ENCODE results near the gene KLHDC4.
"Not testable (repeated sequence)": the region's sequence is repeated elsewhere in the genome, so short reads cannot be mapped to it uniquely, and the experiment has no call there.

The KLHDC4 gene

DNA sequence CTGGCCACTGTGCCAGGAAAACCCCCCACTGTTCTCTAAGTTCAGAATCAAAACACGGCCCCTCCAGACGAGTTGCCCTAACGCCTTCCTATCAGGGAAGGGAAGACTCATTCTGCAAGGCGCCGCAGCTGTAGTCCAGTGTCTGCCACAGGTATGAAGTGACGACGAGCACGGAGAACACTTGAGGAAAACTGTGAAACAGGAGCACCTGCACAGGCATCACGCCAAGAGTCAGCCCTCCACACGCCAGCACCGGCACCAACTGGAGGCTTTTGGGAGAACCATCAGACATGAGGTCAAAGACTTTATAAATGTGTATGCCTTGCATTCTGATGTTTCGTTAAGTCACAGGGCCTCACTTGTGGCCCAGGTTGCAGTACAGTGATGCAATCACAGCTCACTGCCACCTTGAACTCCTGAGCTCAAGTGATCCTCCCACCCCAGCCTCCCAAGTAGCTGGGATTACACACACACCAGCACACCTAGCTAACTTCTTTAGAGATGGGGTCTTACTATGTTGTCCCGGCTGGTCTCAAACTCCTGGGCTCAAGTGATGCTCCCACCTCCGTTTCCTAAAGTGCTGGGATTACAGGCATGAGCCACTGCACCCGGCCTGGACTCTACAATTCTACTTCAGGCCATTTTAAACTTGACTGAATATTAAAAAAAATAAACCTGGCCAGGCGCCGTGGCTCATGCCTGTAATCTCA lies 22.9 kb downstream of the KLHDC4 start:
- no peak for DNase-seq (ENCODE audit: low spot score)

GRCh38 chr16:87741700-87742415 lies 23.9 kb downstream of the KLHDC4 start:
- no peak for DNase-seq (ENCODE audit: low spot score)

DNA sequence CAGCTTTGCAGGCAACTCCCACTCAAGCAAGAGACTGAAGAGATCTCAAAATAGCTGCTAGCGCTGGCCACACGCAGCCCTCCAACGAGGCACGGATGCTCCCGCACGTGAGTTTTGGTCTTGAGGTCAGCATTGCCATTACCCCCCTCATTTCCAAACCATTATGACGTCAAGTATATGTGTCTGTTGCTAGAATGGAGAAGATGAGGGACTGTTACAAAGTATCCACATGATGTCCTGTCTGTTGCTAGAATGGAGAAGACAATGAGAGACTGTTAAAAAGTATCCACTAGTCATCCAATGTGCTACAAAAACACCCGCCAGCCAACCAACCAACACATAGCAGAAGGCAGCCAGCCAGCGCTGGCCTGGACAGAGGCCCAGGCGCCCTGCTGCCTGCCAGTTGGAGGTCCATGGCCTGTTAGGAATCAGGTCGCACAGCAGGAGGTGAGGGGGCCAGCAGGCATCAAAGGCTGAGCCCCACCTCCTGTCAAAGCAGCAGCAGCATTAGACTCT lies 24.8 kb downstream of the KLHDC4 start:
- DNase-seq (ENCODE audit: low spot score), result no peak

DNA sequence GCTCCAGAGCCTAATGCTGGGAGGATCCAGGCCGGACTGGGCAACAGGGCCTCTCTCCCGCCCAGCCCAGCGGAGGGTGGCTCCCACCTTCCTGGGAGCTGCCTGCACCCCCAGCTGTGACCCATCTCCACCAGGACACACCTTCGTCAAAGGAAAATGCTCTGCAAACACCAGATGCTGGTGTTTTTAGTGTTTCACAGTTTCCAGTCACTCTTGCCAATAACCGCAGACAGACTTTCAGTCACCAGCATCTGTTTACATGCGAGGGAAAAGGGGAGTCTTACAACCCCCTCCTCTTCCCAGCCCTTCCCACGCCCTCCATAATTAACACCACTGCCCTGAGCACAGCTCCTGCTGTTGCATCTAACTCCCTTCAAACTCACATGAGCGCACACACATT lies 25.3 kb downstream of the KLHDC4 start:
- DNase-seq (ENCODE audit: low spot score), result no peak

DNA sequence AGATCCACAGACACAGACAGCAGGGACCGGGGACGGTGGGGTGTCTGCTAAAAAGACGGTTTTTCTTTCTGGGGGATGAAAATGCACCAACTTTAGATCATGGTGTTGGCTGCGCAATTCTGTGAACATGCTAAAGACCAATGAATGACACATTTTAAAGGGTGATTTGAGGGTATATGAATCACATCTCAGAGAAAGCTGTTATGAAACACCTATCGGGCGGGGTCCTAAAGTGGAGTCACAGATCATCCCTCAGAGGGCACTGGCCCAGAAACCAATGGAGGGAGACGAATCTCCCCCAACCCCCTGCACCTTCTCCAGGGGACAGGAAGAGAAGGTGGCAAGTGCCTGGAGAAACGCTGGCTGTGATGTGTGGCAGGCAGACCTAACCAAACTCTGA lies 26.0 kb downstream of the KLHDC4 start:
- no peak for DNase-seq (ENCODE audit: low spot score)

DNA sequence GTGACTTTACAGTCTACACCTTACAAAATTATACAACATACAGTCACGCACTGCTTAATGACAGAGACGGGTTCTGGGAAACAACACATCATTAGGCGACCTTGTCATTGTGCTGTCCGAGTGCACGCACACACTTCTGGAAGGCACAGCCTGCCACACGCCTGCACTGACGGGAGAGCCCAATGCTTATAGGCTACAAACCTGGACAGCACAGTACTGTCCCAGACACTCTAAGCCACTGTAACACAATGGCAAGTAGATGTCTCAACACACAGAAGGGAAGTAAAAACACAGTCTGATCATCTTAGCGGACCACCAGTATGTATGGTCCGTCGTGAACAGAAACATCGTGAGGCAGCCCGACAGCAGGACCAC lies 29.8 kb downstream of the KLHDC4 start:
- DNase-seq (ENCODE audit: low spot score), result no peak

DNA sequence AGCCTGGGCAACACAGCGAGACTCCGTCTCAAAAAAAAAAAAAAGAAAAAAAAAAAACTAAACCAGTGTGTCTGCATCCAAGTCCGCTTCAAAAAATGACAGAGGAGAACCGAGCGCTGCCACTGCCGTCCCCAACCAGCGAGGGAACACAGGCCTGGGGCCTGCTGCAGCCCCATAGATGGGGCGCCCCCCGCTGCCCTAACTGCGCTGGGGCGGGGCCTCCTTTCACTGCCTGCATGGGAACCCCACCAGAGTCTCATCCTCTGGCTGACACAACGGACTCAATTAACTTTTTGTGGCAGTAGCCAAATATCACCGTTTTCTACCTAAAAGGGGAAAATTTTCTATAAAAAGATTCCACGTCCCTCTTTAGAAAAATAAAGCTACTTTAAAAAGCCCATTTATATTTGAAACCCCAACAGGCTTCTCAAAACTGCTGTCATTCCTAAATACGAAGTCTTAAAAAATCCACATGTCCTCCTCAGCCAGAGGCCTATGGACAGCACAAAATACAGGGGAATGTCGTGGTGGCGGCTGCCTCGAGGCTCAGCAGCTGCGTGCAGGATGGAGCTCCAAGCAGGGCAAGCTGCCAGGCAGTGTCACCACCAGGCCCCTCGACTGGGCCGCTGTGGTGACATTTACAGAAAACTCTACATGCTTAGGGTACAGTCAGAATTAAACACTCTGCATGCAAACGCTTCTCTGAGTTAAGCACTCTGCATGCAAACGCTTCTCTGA lies 30.3 kb downstream of the KLHDC4 start:
- DNase-seq (ENCODE audit: low spot score), result no peak

- DNase-seq (ENCODE audit: low spot score), result no peak
These were observed 31.1 kb downstream of the KLHDC4 start for GRCh38 chr16:87734644-87735043.

GRCh38 chr16:87733190-87733589 lies 32.6 kb downstream of the KLHDC4 start:
- no peak for DNase-seq (ENCODE audit: low spot score)

- no peak for DNase-seq (ENCODE audit: low spot score)
These were observed 34.2 kb downstream of the KLHDC4 start for GRCh38 chr16:87731607-87732006.

GRCh38 chr16:87729266-87729954 lies 36.4 kb downstream of the KLHDC4 start:
- no peak for DNase-seq (ENCODE audit: low spot score)

DNA sequence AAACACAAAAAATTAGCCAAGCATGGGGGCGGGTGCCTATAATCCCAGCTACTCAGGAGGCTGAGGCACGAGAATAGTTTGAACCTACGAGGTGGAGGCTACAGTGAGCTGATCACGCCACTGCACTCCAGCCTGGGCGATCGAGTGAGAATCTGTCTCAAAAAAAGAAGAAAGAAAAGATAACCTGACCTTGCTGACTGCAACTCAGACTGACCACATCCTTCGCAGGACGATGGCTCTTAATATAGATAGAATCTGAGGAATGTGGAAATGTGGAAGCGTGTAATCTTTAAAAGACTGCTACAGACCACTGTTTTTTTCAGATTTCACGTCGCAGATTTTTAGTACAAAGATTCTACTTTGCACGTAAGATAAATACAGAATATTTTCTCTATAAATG lies 37.8 kb downstream of the KLHDC4 start:
- DNase-seq (ENCODE audit: low spot score), result no peak

GRCh38 chr16:87727346-87727745 lies 38.4 kb downstream of the KLHDC4 start:
- no peak for DNase-seq (ENCODE audit: low spot score)

DNA sequence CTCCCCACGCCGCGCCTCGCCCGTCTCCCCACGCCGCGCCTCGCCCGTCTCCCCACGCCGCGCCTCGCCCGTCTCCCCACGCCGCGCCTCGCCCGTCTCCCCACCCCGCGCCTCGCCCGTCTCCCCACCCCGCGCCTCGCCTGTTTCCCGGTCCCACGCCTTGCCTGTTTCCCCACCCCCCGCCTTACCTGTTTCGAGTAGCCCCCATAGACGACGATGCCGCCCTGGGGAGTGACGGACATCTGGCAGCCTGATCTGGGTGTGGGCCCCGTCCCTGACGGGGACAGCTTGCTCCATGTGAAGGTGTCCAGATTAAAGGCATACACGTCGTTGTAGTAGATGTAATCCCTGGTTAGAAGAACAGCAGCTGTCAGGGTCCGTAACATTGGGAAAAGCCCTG lies 39.2 kb downstream of the KLHDC4 start:
- not testable (repeated sequence) for DNase-seq (ENCODE audit: low spot score)

DNA sequence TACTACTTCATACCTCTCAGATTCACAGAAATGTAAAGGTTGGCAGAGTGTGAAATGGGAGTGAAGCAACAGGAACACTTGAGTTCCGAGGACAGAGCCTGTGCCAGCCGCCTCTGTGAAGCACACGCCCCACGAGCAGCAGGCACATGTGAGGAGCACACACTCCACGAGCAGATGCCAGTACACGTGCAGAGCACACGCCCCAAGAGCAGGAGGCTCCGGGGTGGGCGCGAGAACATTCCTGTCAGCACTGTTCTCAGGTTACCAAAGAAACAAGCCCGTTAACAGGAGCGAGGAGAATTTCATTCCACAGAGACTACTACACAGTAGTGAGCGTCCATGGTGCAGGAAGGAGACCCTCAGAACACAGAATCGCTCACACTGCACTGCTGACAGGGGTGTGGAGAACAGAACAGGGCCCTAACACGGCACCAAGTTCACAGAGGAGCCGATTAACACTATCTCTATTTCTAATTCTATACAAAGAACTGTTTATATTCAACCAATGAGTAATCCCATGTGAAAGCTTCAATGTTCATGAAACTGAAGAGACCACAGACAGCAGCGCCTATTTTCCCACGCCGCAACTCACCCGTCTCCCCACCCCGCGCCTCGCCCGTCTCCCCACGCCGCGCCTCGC lies 40.1 kb downstream of the KLHDC4 start:
- DNase-seq (ENCODE audit: low spot score), result no peak

DNA sequence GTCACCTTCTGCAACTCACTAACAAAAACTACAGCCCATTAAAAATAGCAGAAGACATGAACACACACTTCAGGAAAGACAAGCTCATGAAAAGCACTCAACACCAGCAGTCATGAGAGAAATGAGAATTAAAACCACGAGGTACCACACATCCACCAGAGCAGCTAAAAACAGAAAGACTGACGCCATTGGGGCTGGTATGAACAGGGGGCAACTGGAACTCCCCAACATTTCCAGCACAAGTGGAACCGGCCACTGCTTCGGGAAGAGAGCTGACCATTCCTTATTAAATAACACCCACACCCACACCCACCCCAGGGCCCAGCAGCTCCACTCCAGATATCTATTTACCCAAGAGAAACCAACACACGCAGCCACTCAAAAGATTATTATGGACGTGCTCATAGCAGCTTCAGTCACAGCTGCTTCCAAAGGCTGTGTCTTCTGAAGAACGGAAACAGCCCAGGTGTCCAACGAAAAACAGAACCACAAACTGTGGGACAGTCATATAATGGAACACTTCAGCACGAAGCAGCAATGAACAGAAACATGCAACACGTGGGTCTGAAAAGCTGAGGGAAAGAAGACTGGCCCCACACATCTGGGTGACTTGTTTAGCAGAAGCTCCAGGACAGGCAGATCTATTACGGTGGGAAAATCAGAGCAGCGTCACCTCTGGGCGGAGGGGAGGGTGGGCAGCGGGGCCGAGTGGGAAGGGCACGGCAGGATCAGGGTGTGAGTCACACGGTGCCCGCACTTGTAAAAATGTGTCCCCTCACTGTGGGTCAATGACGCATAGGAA lies 41.1 kb downstream of the KLHDC4 start:
- DNase-seq (ENCODE audit: low spot score), result no peak

GRCh38 chr16:87723226-87723623 lies 42.6 kb downstream of the KLHDC4 start:
- DNase-seq (ENCODE audit: low spot score), result no peak

DNA sequence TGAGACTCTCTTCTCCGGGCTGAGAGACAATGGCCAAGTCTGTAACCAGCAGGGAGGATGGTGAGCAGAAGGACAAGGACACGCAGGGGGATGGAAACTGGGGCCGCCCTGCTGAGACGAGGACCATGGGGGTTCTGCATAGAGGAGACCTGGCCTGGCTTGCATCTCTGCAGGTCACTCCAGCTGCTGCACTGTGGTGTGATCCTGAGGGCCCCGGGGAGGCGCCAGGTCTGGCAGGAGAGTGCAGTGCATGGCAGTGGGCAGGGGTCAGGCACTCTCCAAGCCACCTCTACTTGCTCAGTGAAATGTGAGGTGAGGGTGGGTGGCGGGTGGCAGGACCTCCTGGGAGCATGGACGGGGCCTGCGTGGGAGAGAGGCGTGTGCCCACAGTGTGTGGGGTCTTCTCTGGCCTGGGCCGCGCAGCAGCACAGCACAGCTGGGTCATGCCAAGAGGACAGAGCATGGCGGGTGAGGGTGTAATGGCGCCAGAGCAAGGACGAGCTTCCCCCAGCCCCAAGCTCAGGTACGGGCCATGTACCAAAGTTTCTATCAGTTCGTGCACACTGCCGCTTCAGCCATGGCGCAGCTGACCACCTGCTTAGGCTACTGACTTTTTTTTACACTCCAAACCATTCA lies 43.1 kb downstream of the KLHDC4 start:
- DNase-seq (ENCODE audit: low spot score), result no peak

GRCh38 chr16:87721622-87722585 lies 43.9 kb downstream of the KLHDC4 start:
- DNase-seq (ENCODE audit: low spot score), result no peak
